GM23248 (cell line): ENCODE results near the gene NAALADL2. TPM values are rescaled to one million over a fixed set of nuclear protein-coding genes. Genes with fewer than 3 reads are reported as not detected.

ENCODE experiments used
- DNase-seq: peaks from one replicate; pipeline ENCODE4 v3.0.0-alpha.2; 2015
- H2AFZ ChIP-seq: fragments of 200-600 bp; sonication (generic); 2 replicates; pipeline ENCODE4 v1.6.1; 2016; ENCODE audit warnings: antibody characterized with exemption
- H3F3A ChIP-seq: fragments of 200-600 bp; sonication (generic); 2 replicates; pipeline ENCODE4 v1.6.1; 2016; ENCODE audit warnings: mild to moderate bottlenecking, antibody characterized with exemption, mixed run types; ENCODE audit not compliant: insufficient read depth
- H3K27ac ChIP-seq: fragments of 200-600 bp; sonication (generic); 2 replicates; pipeline ENCODE4 v1.5.1; 2016; ENCODE audit warnings: mild to moderate bottlenecking
- H3K27me3 ChIP-seq: fragments of 200-600 bp; sonication (generic); replicated peaks from 2 replicates; pipeline ENCODE4 v1.6.1; 2016; ENCODE audit warnings: mild to moderate bottlenecking; ENCODE audit not compliant: insufficient read depth
- H3K36me3 ChIP-seq: fragments of 200-600 bp; sonication (generic); 2 replicates; pipeline ENCODE4 v1.6.1; 2016; ENCODE audit warnings: low read depth, mild to moderate bottlenecking
- H3K4me1 ChIP-seq: fragments of 200-600 bp; sonication (generic); 2 replicates; pipeline ENCODE4 v1.6.1; 2016; ENCODE audit warnings: mild to moderate bottlenecking; ENCODE audit not compliant: insufficient read depth
- H3K4me2 ChIP-seq: fragments of 200-600 bp; sonication (generic); one replicate; pipeline ENCODE4 v1.6.1; 2016; ENCODE audit warnings: mild to moderate bottlenecking; ENCODE audit not compliant: unreplicated experiment
- H3K4me3 ChIP-seq: fragments of 200-600 bp; sonication (generic); 2 replicates; pipeline ENCODE4 v1.5.1; 2016; ENCODE audit warnings: mild to moderate bottlenecking
- H3K79me2 ChIP-seq: fragments of 200-600 bp; sonication (generic); 2 replicates; pipeline ENCODE4 v1.6.1; 2016; ENCODE audit warnings: mild to moderate bottlenecking; ENCODE audit not compliant: insufficient read depth
- H3K9ac ChIP-seq: fragments of 200-600 bp; sonication (generic); 2 replicates; pipeline ENCODE4 v1.6.1; 2016; ENCODE audit warnings: mild to moderate bottlenecking
- H3K9me2 ChIP-seq: fragments of 200-600 bp; sonication (generic); 2 replicates; pipeline ENCODE4 v1.6.1; 2016; ENCODE audit warnings: mixed run types, mild to moderate bottlenecking, moderate library complexity; ENCODE audit not compliant: insufficient read depth
- H3K9me3 ChIP-seq: fragments of 200-600 bp; sonication (generic); one replicate; pipeline ENCODE4 v1.6.1; 2017; ENCODE audit warnings: low read depth
- H4K20me1 ChIP-seq: fragments of 200-600 bp; sonication (generic); 2 replicates; pipeline ENCODE4 v1.6.0; 2016; ENCODE audit not compliant: insufficient read depth
- EZH2 ChIP-seq: fragments of 200-600 bp; sonication (generic); IDR thresholded peaks from 2 replicates; pipeline ENCODE4 v1.6.1; 2018; ENCODE audit warnings: antibody characterized with exemption, mild to moderate bottlenecking; ENCODE audit not compliant: insufficient read depth, poor library complexity, severe bottlenecking
- EZH2phosphoT487 ChIP-seq: fragments of 200-600 bp; sonication (generic); IDR thresholded peaks from 2 replicates; pipeline ENCODE4 v1.6.1; 2018; ENCODE audit warnings: antibody characterized with exemption, moderate library complexity, mild to moderate bottlenecking, low read depth; ENCODE audit not compliant: insufficient read depth
- WGBS, 2 experiments: methylation state at CpG; one replicate each; pipeline ENCODE4 v1.1.6; 2015 to 2017; ENCODE audit warnings: low lambda C conversion rate in 2 of 2, low coverage in 1 of 2; ENCODE audit errors: missing lambda C conversion rate in 2 of 2; 5-methylcytosine and 5-hydroxymethylcytosine counted together
- in situ Hi-C: fragments of 300-500 bp; cut with MboI; formaldehyde crosslinking; loops from 2 replicates; pipeline ENCODE4 v1.15.0; 2020
- polyA plus RNA-seq: library from polyadenylated mRNA; unstranded; fragments of >200 nt; fragmentation: Nextera tagmentation; extraction: Ambion mirVana; gene quantifications from 2 replicates; pipeline ENCODE4 v1.2.1, GENCODE V29; 2016
- total RNA-seq: library from RNA; depleted of rRNA; stranded (reverse); fragments of >200 nt; shearing (Covaris generic); gene quantifications from 2 replicates; pipeline ENCODE4 v1.2.3, GENCODE V29; 2014

NAALADL2 gene
- total and polyA plus RNA-seq, 2 experiments from 2014 or later = 20.5 to 81.0 TPM

DNA sequence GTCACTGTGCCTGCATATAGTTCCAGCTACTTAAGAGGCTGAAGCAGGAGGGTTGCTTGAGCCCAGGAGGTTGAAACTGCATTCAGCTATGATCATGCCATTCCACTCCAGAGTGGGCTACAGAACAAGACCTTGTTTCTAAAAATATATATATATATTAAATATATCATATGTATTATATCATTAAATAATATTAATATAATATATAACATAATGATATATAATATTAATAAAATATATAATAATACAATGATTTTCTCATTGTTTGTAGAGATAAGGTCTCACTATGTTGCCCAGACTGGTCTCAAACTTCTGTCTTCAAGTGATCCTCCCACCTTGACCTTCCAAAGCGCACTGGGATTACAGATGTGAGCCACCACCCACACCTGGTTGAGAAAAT, 101.8 kb downstream of the NAALADL2 start:
- Histone ChIP-seq H4K20me1 (no peaks in the 10 kb centered on the region), H3K36me3 (no peaks in the 10 kb centered on the region), H3K4me1 (peaks cover 40% of the 10 kb centered on the region), H3K9me2 (no peaks in the 10 kb centered on the region), H2AFZ (no peak overlapping the region), H3K4me2 (no peak overlapping the region), H3F3A (peaks cover 33% of the 10 kb centered on the region), H3K9ac (no peak overlapping the region), H3K9me3 (no peaks in the 10 kb centered on the region), H3K79me2 (no peaks in the 10 kb centered on the region), H3K4me3 (no peak overlapping the region), H3K27ac (no peak overlapping the region), H3K27me3 (no peaks in the 10 kb centered on the region)
- DNase-seq = no peak
- in situ Hi-C loops = no loop called here
- WGBS, 2 experiments = 96 to 98% methylated on average over 1 of the region's 1 CpG
- TF ChIP-seq EZH2 (no peak), EZH2phosphoT487 (no peak)

DNA sequence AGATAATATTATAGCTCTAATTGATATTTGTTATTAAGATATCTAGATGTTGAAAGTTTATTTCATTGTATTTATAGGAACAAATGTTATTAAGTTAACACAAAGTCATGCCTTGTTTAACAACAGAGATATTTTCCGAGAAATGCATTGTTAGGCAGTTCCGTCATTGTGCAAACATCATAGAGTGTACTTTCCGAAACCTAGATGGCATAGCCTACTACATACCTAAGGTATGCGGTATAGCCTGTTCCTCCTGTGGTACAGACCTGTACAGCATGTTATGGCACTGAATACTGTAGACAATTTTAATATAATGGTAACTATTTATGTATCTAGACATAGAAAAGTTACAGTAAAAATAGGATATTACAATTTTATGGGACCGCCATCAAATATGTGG, 114.3 kb downstream of the NAALADL2 start:
- TF ChIP-seq EZH2phosphoT487 (no peak), EZH2 (no peak)
- Histone ChIP-seq H3K9me2 (no peaks in the 10 kb centered on the region), H3K36me3 (no peaks in the 10 kb centered on the region), H3F3A (no peaks in the 10 kb centered on the region), H3K4me1 (no peaks in the 10 kb centered on the region), H3K4me3 (no peak overlapping the region), H3K9me3 (no peaks in the 10 kb centered on the region), H3K79me2 (no peaks in the 10 kb centered on the region), H3K9ac (no peak overlapping the region), H4K20me1 (no peaks in the 10 kb centered on the region), H3K4me2 (no peak overlapping the region), H3K27ac (no peak overlapping the region), H3K27me3 (no peaks in the 10 kb centered on the region), H2AFZ (no peak overlapping the region)
- in situ Hi-C loops = no loop called here
- no peak for DNase-seq
- 95 to 98% methylated on average over 5 of the region's 5 CpGs for WGBS, 2 experiments

DNA sequence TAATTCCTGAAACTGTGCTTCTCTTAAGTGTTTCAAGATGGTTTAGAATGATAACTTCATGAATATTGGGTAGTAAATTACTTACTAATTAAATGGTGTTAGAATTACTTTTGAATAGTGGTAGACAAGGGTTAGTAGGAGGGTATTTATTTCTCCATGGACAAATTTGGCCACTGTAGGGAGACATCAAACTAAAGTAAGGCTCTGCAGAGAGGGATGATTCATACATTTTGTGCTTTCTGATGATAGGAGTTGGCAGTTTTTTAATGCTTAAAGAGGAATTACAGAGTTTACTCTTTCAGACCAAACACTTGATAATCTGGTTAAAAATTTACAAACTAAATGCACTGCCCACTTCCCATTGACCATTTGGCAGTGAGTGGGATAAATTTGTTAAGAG, 127.6 kb downstream of the NAALADL2 start:
- Histone ChIP-seq H2AFZ (no peak overlapping the region), H3K9me3 (no peaks in the 10 kb centered on the region), H3K4me3 (no peak overlapping the region), H3K27me3 (no peaks in the 10 kb centered on the region), H3K4me1 (no peaks in the 10 kb centered on the region), H3K9ac (no peak overlapping the region), H3K79me2 (no peaks in the 10 kb centered on the region), H3F3A (no peaks in the 10 kb centered on the region), H3K9me2 (no peaks in the 10 kb centered on the region), H3K36me3 (no peaks in the 10 kb centered on the region), H4K20me1 (no peaks in the 10 kb centered on the region), H3K27ac (no peak overlapping the region), H3K4me2 (no peak overlapping the region)
- peak; percentile 53 for DNase-seq
- in situ Hi-C loops = no loop called here
- TF ChIP-seq EZH2phosphoT487 (no peak), EZH2 (no peak)

DNA sequence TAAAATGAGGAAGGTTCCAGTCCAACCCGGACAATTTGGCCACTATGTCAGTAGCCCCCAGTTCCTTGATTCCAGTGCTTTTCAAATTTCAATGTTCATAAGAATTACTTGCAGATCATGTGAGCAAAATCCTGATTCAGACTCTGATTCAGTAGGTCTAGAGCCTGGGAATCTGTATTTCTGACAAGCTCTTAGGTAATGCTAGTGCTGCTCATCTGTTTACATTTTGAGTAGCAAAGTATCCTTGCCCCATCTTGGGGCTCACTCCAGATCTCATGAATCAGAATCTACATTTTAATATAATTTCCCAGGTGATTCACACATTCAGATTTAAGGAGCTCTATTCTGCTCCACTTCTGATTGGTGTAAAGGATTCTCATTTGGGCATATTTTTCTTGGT, 142.0 kb downstream of the NAALADL2 start:
- DNase-seq = peak; percentile 66

DNA sequence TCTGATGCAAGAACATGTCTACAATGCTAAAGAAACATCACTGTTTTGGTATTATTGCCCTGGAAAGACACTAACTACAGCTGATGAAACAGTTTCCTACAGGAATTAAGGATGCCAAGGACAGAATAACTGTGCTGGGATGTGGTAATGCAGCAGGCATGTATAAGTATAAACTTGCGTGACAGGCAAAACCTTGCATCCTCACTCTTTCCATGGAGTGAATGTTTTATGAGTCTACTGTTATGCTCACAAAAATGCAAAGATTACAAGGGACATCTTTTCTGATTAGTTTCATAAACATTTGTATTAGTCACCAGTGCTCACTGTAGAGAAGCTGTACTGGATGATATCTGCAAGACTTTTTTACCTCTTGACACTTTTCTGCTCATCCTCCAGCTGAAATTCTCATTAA, 143.6 kb downstream of the NAALADL2 start:
- peak overlapping the region; percentile 11 for H3K4me2 ChIP-seq

More for the DNA sequence above, 142.0 kb downstream of the NAALADL2 start:
- Histone ChIP-seq H3F3A (peaks cover 33% of the 10 kb centered on the region), H3K36me3 (no peaks in the 10 kb centered on the region), H3K4me2 (no peak overlapping the region), H3K9me3 (no peaks in the 10 kb centered on the region), H3K27me3 (no peaks in the 10 kb centered on the region), H3K4me1 (peaks cover 42% of the 10 kb centered on the region), H3K4me3 (no peak overlapping the region), H3K79me2 (no peaks in the 10 kb centered on the region), H2AFZ (peak overlapping the region; percentile 0; the same call in 1 of the 2 replicates), H3K9ac (no peak overlapping the region), H4K20me1 (no peaks in the 10 kb centered on the region), H3K27ac (peak overlapping the region; percentile 97), H3K9me2 (no peaks in the 10 kb centered on the region)
- TF ChIP-seq EZH2 = no peak
- no peak for TF ChIP-seq EZH2phosphoT487
- 100% methylated on average over 1 of the region's 1 CpG for WGBS, 2 experiments
- in situ Hi-C loops = no loop called here

More for the DNA sequence above, 143.6 kb downstream of the NAALADL2 start:
- H3K36me3 ChIP-seq = no peaks in the 10 kb centered on the region
- no peaks in the 10 kb centered on the region for H3K9me2 ChIP-seq
- no peaks in the 10 kb centered on the region for H3K79me2 ChIP-seq
- H3K9me3 ChIP-seq = no peaks in the 10 kb centered on the region
- no peaks in the 10 kb centered on the region for H4K20me1 ChIP-seq
- H3K4me1 ChIP-seq = peaks cover 49% of the 10 kb centered on the region
- 0% methylated on average over 1 of the region's 1 CpG for WGBS, 2 experiments
- H2AFZ ChIP-seq = no peak overlapping the region
- peak overlapping the region; percentile 69; the same call in 1 of the 2 replicates for H3K9ac ChIP-seq
- no peak for TF ChIP-seq EZH2phosphoT487
- no peak for TF ChIP-seq EZH2
- in situ Hi-C loops = no loop called here
- peak overlapping the region; percentile 97 for H3K27ac ChIP-seq
- H3K4me3 ChIP-seq = no peak overlapping the region
- H3F3A ChIP-seq = peaks cover 40% of the 10 kb centered on the region
- peak; percentile 96 for DNase-seq
- H3K27me3 ChIP-seq = no peaks in the 10 kb centered on the region
